Ishikawa (cell line): Measurements from ENCODE around the gene RAB37.

Source experiments
- CEBPB ChIP-seq: IDR thresholded peaks from 2 replicates; pipeline ENCODE4 v1.6.1; 2012
- CREB1 ChIP-seq: IDR thresholded peaks from 2 replicates; pipeline ENCODE4 v1.6.1; 2012; ENCODE audit warnings: low read depth
- EGR1 ChIP-seq: IDR thresholded peaks from 2 replicates; pipeline ENCODE4 v1.6.1; 2012
- EP300 ChIP-seq: IDR thresholded peaks from 2 replicates; pipeline ENCODE4 v1.6.1; 2012; ENCODE audit warnings: borderline replicate concordance
- FOXM1 ChIP-seq: IDR thresholded peaks from 2 replicates; pipeline ENCODE4 v1.6.1; 2012; ENCODE audit warnings: low read depth, borderline replicate concordance
- NFIC ChIP-seq: IDR thresholded peaks from 2 replicates; pipeline ENCODE4 v1.6.1; 2012
- RAD21 ChIP-seq: IDR thresholded peaks from 2 replicates; pipeline ENCODE4 v1.6.1; 2012; ENCODE audit warnings: low read depth
- TAF1 ChIP-seq: IDR thresholded peaks from 2 replicates; pipeline ENCODE4 v1.6.1; 2012; ENCODE audit warnings: low read depth, mild to moderate bottlenecking
- TCF12 ChIP-seq: IDR thresholded peaks from 2 replicates; pipeline ENCODE4 v1.6.1; 2012; ENCODE audit warnings: low read depth
- TEAD4 ChIP-seq: IDR thresholded peaks from 2 replicates; pipeline ENCODE4 v1.6.1; 2012
- YY1 ChIP-seq: IDR thresholded peaks from 2 replicates; pipeline ENCODE4 v1.6.1; 2012; ENCODE audit warnings: low read depth
- ZBTB7A ChIP-seq: IDR thresholded peaks from 2 replicates; pipeline ENCODE4 v1.6.1; 2012; ENCODE audit warnings: low read depth
- TF ChIP-seq, protein P1 (sequence below): IDR thresholded peaks from 2 replicates; pipeline ENCODE4 v1.6.1; 2012
- TF ChIP-seq, protein P2 (sequence below): IDR thresholded peaks from 2 replicates; pipeline ENCODE4 v1.6.1; 2012
- TF ChIP-seq, protein P3 (sequence below): IDR thresholded peaks from 2 replicates; pipeline ENCODE4 v1.6.1; 2012; ENCODE audit warnings: low read depth, mild to moderate bottlenecking

The RAB37 gene

DNA sequence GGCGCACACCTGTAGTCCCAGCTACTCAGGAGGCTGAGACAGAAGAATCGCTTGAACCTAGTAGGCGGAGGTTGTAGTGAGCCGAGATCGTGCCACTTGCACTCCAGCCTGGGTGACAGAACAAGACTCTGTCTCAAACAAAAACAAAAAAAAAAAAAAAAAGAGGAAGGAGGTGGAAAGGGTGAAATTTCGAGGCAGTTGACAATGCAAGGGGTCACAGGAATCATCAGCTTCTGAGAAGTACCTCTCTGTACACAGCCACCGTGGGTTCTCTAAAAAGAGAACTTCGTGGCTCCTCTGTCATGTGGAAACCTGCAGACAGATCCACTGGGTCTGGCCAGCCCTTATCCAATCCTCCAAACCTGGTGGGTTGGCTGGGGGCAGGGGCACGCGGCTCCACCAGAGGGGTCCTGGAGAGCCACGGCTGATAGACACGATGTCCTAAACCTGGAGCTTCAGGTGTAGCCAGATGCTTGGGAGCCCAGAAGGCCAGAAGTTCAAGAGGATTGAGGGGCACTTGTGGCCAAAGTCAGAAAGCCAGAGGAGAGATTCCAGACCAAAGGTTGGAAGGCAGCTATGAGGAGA is 23.8 kb upstream of the RAB37 start:
- no peak for TF ChIP-seq YY1

DNA sequence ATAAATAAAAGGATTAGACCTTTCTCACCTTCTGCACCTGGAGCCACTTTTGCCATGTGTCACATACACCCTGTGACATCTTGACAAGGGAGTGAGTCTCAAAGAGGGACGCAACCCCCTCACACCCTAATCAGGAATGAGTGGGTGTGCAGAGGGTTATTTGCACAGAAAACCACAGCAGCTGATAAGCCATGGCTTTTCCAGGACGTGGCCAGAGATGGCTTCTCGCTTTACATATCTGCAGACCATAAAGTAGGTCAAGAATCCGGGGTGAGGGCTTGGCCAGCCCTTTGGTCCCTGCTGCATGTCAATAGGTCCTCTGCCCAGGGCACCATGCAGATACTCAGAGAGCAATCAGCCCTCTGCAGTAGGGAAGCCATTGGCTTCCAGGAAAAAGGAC is 21.9 kb upstream of the RAB37 start:
- TF ChIP-seq FOXM1 (no peak), TCF12 (no peak), CEBPB (no peak), CREB1 (no peak), NFIC (no peak), TEAD4 (no peak), ZBTB7A (no peak), EP300 (no peak), YY1 (no peak)
- TF ChIP-seq, protein P1, sequence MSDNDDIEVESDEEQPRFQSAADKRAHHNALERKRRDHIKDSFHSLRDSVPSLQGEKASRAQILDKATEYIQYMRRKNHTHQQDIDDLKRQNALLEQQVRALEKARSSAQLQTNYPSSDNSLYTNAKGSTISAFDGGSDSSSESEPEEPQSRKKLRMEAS: no peak
- TF ChIP-seq, protein P2, sequence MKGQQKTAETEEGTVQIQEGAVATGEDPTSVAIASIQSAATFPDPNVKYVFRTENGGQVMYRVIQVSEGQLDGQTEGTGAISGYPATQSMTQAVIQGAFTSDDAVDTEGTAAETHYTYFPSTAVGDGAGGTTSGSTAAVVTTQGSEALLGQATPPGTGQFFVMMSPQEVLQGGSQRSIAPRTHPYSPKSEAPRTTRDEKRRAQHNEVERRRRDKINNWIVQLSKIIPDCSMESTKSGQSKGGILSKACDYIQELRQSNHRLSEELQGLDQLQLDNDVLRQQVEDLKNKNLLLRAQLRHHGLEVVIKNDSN: no peak

DNA sequence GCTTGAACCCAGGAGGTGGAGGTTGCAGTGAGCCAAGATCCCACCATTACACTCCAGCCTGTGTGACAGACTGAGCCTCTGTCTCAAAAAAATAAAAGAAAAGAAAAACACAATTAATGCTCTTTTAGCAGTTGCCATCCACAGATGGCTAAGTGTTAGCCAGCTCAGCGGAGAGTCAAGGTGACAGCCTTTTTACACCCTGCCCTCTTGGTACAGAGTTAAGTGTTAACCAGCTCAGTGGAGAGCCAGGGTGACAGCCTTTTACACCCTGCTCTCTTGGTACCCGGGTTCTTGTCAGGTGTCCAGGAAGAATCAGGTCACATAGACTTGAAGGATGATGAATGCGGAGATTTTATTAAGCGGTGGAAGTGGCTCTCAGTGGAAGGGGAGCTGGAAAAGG is 16.6 kb upstream of the RAB37 start:
- TF ChIP-seq FOXM1: no peak
- TF ChIP-seq, protein P2: no peak
- no peak for TF ChIP-seq EP300
- no peak for TF ChIP-seq TEAD4

DNA sequence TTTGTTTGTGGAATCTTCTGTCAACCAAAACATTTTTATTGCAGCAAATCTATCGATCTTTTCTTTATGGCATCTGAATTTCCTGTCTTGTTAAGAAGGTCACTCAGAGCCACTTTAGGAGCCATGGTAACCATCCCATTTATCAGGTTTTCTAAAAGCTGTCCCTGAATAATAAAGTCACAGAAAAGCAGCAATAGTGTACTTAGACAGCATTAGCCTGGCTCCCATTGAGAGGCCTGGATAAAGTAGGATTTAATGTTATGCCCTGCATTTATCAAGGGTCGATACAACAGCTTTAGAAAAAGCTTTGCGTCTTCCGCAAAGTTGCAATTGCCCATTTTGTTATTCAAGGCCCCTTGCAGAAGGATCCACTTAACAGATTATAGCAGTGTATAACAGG is 14.3 kb upstream of the RAB37 start:
- TF ChIP-seq, protein P1: no peak
- TF ChIP-seq TEAD4 (no peak), EGR1 (no peak), YY1 (no peak), FOXM1 (no peak), RAD21 (no peak), CREB1 (no peak), NFIC (no peak), CEBPB (no peak), EP300 (no peak), ZBTB7A (no peak)
- TF ChIP-seq, protein P3, sequence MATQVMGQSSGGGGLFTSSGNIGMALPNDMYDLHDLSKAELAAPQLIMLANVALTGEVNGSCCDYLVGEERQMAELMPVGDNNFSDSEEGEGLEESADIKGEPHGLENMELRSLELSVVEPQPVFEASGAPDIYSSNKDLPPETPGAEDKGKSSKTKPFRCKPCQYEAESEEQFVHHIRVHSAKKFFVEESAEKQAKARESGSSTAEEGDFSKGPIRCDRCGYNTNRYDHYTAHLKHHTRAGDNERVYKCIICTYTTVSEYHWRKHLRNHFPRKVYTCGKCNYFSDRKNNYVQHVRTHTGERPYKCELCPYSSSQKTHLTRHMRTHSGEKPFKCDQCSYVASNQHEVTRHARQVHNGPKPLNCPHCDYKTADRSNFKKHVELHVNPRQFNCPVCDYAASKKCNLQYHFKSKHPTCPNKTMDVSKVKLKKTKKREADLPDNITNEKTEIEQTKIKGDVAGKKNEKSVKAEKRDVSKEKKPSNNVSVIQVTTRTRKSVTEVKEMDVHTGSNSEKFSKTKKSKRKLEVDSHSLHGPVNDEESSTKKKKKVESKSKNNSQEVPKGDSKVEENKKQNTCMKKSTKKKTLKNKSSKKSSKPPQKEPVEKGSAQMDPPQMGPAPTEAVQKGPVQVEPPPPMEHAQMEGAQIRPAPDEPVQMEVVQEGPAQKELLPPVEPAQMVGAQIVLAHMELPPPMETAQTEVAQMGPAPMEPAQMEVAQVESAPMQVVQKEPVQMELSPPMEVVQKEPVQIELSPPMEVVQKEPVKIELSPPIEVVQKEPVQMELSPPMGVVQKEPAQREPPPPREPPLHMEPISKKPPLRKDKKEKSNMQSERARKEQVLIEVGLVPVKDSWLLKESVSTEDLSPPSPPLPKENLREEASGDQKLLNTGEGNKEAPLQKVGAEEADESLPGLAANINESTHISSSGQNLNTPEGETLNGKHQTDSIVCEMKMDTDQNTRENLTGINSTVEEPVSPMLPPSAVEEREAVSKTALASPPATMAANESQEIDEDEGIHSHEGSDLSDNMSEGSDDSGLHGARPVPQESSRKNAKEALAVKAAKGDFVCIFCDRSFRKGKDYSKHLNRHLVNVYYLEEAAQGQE: no peak
- TF ChIP-seq, protein P2: no peak

DNA sequence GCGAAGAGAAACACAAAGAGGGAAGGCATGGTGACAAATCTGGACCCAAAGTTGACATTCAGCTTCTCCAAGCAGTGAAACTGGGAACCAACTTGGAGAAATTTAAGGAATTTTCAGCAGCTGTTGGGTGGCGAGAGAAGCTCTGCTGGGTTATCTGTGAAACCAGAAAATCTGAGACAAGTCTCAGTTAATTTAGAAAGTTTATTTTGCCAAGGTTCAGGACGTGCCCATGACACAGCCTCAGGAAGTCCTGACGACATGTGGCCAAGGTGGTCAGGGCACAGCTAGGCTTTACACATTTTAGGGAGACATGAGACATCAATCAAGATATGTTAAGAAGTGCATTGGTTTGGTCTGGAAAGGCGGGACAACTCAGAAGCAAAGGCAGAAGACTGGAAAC is 13.2 kb upstream of the RAB37 start:
- no peak for TF ChIP-seq CEBPB
- no peak for TF ChIP-seq NFIC
- TF ChIP-seq EGR1: no peak
- TF ChIP-seq ZBTB7A: no peak
- TF ChIP-seq YY1: no peak
- TF ChIP-seq TEAD4: no peak
- TF ChIP-seq TCF12: no peak
- TF ChIP-seq EP300: no peak
- TF ChIP-seq, protein P2: no peak
- TF ChIP-seq FOXM1: no peak
- TF ChIP-seq RAD21: no peak
- no peak for TF ChIP-seq TAF1
- no peak for TF ChIP-seq CREB1
- TF ChIP-seq, protein P3: no peak
- TF ChIP-seq, protein P1: no peak
